PC-3 (cell line): ENCODE data around the gene PRKD2. TPM values are rescaled to one million over a fixed set of nuclear protein-coding genes. Genes with fewer than 3 reads are reported as not detected.

Experiments
- ATAC-seq: fragments of 200-7000 bp; cut with Tn5 transposase; 2 replicates; pipeline ENCODE4 v1.9.1; 2020; ENCODE audit warnings: mild to moderate bottlenecking, moderate library complexity
- BruUV-seq: library from RNA; stranded (reverse); fragments of 400-500 nt; replicated peaks from 2 replicates; lab custom pipeline; 2021; lab: Mats Ljungman, UMichigan
- CTCF ChIA-PET: fragments of 300-600 bp; sonication (Branson Sonifier 250); formaldehyde crosslinking; loops from one replicate; lab custom pipeline; 2022; ENCODE audit warnings: antibody characterized with exemption; lab: Charles Lee
- POLR2A ChIA-PET: fragments of 300-600 bp; sonication (Branson Sonifier 250); formaldehyde crosslinking; loops from one replicate; lab custom pipeline; 2022; ENCODE audit warnings: antibody characterized with exemption; ENCODE audit not compliant: unreplicated experiment; lab: Charles Lee
- DNase-seq: peaks from one replicate; pipeline ENCODE4 v3.0.0-alpha.2; 2015
- H2AFZ ChIP-seq: fragments of 300-600 bp; sonication (generic); 2 replicates; pipeline ENCODE4 v1.6.0; 2016; ENCODE audit warnings: antibody characterized with exemption, low read length
- H3F3A ChIP-seq: fragments of 300-600 bp; sonication (generic); one replicate; pipeline ENCODE4 v1.6.0; 2017; ENCODE audit warnings: antibody characterized with exemption, low read length, control low read depth, mild to moderate bottlenecking; ENCODE audit not compliant: unreplicated experiment
- H3K27ac ChIP-seq: fragments of 300-600 bp; sonication (generic); 2 replicates; pipeline ENCODE4 v1.5.1; 2016; ENCODE audit warnings: mild to moderate bottlenecking, low read length
- H3K27me3 ChIP-seq: fragments of 300-600 bp; sonication (generic); 2 replicates; pipeline ENCODE4 v1.6.1; 2016; ENCODE audit warnings: low read length, mixed read lengths
- H3K36me3 ChIP-seq: fragments of 300-600 bp; sonication (generic); 2 replicates; pipeline ENCODE4 v1.6.1; 2016; ENCODE audit warnings: low read depth, mixed run types, low read length, mixed read lengths
- H3K4me1 ChIP-seq: fragments of 300-600 bp; sonication (generic); 2 replicates; pipeline ENCODE4 v1.5.1; 2016; ENCODE audit warnings: low read length; ENCODE audit not compliant: insufficient read depth
- H3K4me2 ChIP-seq: fragments of 300-600 bp; sonication (generic); 2 replicates; pipeline ENCODE4 v1.6.0; 2016; ENCODE audit warnings: low read length
- H3K4me3 ChIP-seq: fragments of 300-600 bp; sonication (generic); 2 replicates; pipeline ENCODE4 v1.5.1; 2016; ENCODE audit warnings: mild to moderate bottlenecking, low read length, mixed read lengths
- H3K79me2 ChIP-seq: fragments of 300-600 bp; sonication (generic); 2 replicates; pipeline ENCODE4 v1.6.1; 2017; ENCODE audit warnings: low read length, mixed read lengths
- H3K9ac ChIP-seq: fragments of 300-600 bp; sonication (generic); 2 replicates; pipeline ENCODE4 v1.6.0; 2016; ENCODE audit warnings: mild to moderate bottlenecking, low read length
- H3K9me2 ChIP-seq: fragments of 300-600 bp; sonication (generic); replicated peaks from 2 replicates; pipeline ENCODE4 v1.6.1; 2016; ENCODE audit warnings: mixed run types, low read length, mixed read lengths
- H3K9me3 ChIP-seq: fragments of 300-600 bp; sonication (generic); 2 replicates; pipeline ENCODE4 v1.6.1; 2016; ENCODE audit warnings: low read length, mixed read lengths
- H4K20me1 ChIP-seq: fragments of 300-600 bp; sonication (generic); 2 replicates; pipeline ENCODE4 v1.6.1; 2016; ENCODE audit warnings: low read length, mixed read lengths
- EZH2 ChIP-seq: fragments of 300-600 bp; sonication (generic); IDR thresholded peaks from one replicate; pipeline ENCODE4 v1.6.1; 2017; ENCODE audit warnings: antibody characterized with exemption, mild to moderate bottlenecking, low read length; ENCODE audit not compliant: unreplicated experiment
- EZH2phosphoT487 ChIP-seq: fragments of 300-600 bp; sonication (generic); IDR thresholded peaks from 2 replicates; pipeline ENCODE4 v1.6.1; 2018; ENCODE audit warnings: mild to moderate bottlenecking, antibody characterized with exemption, low read length, borderline replicate concordance
- intact Hi-C: fragments of 100-400 bp; cut with micrococcal nuclease; formaldehyde crosslinking; loops from 2 replicates; pipeline ENCODE4 v1.9.0; 2023
- total RNA-seq: library from RNA; depleted of rRNA; stranded (reverse); fragments of >200 nt; gene quantifications from 2 replicates; pipeline ENCODE4 v1.2.3, GENCODE V29; 2014
- TF ChIP-seq, protein P1 (sequence below): fragments of 300-600 bp; sonication (generic); conservative IDR thresholded peaks from 2 replicates; pipeline ENCODE4 v1.5.1; 2017; ENCODE audit warnings: antibody characterized with exemption, low read depth, mild to moderate bottlenecking, low read length

The PRKD2 gene
- total RNA-seq, 1 experiment from 2014 or later, result 24.1 TPM

DNA sequence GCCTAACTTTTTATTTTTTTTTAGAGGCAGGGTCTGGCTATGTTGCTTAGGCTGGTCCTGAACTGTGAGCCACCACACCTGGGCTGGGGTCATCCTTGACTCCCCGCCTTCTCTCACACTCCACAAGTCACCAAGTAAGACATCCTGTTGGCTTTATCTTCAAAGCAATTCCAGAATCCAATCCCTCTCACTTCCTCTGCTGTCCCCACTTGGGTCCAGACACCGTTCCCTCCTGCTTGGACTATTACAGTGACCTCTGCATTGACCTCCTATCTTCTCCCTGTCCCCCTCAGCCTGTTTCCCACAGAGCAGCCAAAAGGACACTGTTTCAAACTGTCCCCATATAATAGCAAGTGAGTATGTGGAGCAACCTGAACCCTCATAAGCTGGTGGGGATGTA is 76.3 kb downstream of the PRKD2 start:
- H3K79me2 ChIP-seq, result no peaks in the 10 kb centered on the region
- H3K36me3 ChIP-seq, result no peaks in the 10 kb centered on the region
- no peaks in the 10 kb centered on the region for H3K27me3 ChIP-seq
- H3K4me3 ChIP-seq, result no peak overlapping the region
- H3F3A ChIP-seq, result no peaks in the 10 kb centered on the region
- no peak overlapping the region for H3K9ac ChIP-seq
- no peaks in the 10 kb centered on the region for H3K9me2 ChIP-seq
- no peak overlapping the region for H2AFZ ChIP-seq
- H3K9me3 ChIP-seq, result no peaks in the 10 kb centered on the region
- no peak overlapping the region for H3K4me2 ChIP-seq
- ATAC-seq (no peak), DNase-seq (no peak)
- no TSS peak for BruUV-seq
- H3K4me1 ChIP-seq, result peaks cover 9% of the 10 kb centered on the region; the same call in 1 of the 2 replicates
- ChIA-PET POLR2A (no interaction called here), CTCF (no interaction called here)
- TF ChIP-seq EZH2, result no peak
- TF ChIP-seq, protein P1, sequence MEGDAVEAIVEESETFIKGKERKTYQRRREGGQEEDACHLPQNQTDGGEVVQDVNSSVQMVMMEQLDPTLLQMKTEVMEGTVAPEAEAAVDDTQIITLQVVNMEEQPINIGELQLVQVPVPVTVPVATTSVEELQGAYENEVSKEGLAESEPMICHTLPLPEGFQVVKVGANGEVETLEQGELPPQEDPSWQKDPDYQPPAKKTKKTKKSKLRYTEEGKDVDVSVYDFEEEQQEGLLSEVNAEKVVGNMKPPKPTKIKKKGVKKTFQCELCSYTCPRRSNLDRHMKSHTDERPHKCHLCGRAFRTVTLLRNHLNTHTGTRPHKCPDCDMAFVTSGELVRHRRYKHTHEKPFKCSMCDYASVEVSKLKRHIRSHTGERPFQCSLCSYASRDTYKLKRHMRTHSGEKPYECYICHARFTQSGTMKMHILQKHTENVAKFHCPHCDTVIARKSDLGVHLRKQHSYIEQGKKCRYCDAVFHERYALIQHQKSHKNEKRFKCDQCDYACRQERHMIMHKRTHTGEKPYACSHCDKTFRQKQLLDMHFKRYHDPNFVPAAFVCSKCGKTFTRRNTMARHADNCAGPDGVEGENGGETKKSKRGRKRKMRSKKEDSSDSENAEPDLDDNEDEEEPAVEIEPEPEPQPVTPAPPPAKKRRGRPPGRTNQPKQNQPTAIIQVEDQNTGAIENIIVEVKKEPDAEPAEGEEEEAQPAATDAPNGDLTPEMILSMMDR, result no peak
- no peak for TF ChIP-seq EZH2phosphoT487
- H4K20me1 ChIP-seq, result no peaks in the 10 kb centered on the region
- no peak overlapping the region for H3K27ac ChIP-seq
- intact Hi-C loops, result no loop called here

DNA sequence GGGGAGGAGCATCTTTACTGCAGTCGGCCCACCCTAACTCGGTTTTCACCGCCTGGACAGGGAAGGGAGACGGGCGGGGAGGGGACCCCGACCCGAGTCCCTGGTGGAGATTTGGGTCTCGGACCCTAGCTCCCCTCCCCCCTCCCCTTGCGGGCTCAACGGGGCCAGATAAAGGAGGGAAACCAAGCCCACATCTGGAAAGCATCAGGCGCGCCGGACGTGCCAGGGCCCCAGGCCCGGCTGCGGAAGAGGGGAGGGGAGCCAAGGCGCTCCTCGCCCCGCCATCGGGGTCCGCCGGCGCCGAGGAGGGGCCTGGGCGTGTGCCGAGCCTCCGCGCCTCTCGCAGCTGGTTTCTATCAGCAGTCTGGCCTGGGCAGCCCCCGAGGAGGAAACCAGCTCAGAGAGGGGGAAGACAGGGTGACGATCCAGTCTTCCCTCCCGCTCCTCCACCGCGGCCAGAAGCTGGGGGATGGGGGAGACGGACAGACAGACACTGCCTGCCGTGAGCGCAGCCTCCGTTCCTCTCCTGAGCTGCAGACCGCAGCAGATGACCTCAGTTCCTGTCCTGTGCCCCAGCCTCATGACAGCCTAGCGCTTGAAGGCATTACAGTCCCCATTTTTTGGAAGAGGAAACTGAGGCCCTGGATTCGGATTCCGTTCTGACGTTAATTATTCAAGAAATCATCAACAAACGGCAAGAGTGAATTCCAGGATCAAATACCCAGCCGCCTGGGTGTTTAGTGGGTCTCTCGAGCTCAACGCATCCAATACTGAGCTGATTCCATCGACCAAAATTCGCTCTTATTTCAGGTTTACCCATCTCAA is 77.3 kb downstream of the PRKD2 start:
- Histone ChIP-seq H3K9me3 (no peaks in the 10 kb centered on the region), H3F3A (no peaks in the 10 kb centered on the region), H4K20me1 (no peaks in the 10 kb centered on the region), H3K79me2 (no peaks in the 10 kb centered on the region), H3K27me3 (no peaks in the 10 kb centered on the region), H3K9me2 (no peaks in the 10 kb centered on the region), H3K36me3 (no peaks in the 10 kb centered on the region), H3K9ac (no peak overlapping the region; the same call in 1 of the 2 replicates), H3K4me1 (peaks cover 9% of the 10 kb centered on the region; the same call in 1 of the 2 replicates), H3K4me2 (peak overlapping the region; percentile 97), H2AFZ (peak overlapping the region; percentile 96), H3K4me3 (peak overlapping the region; percentile 75), H3K27ac (no peak overlapping the region)
- ChIA-PET POLR2A (no interaction called here), CTCF (interaction anchor here (0.5 kb wide), 1 partner anchor 296 kb away, joined by 14 read pairs; no protein-coding TSS in a partner anchor)
- TF ChIP-seq EZH2phosphoT487, result no peak
- TF ChIP-seq, protein P1, result no peak
- no peak for TF ChIP-seq EZH2
- no TSS peak for BruUV-seq
- intact Hi-C loops, result no loop called here
- ATAC-seq (peak; percentile 18; the same call in 1 of the 2 replicates), DNase-seq (no peak)

DNA sequence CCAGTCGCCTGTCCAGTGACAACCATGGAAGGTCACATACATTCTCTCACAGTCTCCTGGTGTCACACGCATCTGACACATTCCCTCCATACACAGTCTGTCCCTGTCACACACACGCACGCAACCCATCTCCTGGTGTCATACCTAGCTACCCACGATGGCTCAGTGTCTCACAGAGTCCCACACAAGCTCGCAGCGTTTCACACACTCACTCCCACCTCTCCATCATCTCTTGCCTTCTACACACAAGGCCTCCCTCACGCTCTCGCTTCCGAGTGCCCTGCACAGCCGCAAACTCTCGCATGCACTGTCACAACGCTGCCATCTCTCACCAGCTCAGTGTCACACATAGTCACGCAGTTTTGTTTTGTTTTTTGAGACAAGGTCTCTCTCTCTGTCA is 79.7 kb downstream of the PRKD2 start:
- intact Hi-C loops, result no loop called here
- Histone ChIP-seq H3F3A (no peaks in the 10 kb centered on the region), H2AFZ (no peak overlapping the region), H3K9me3 (no peaks in the 10 kb centered on the region), H3K79me2 (no peaks in the 10 kb centered on the region), H3K27me3 (no peaks in the 10 kb centered on the region), H3K27ac (no peak overlapping the region), H3K36me3 (no peaks in the 10 kb centered on the region), H3K9ac (no peak overlapping the region), H3K4me1 (peaks cover 16% of the 10 kb centered on the region; the same call in 1 of the 2 replicates), H4K20me1 (no peaks in the 10 kb centered on the region), H3K4me2 (no peak overlapping the region), H3K9me2 (no peaks in the 10 kb centered on the region), H3K4me3 (no peak overlapping the region)
- BruUV-seq, result no TSS peak
- ChIA-PET CTCF (interaction anchor here (0.7 kb wide), 1 partner anchor 37 kb away, joined by 14 read pairs; no protein-coding TSS in a partner anchor), POLR2A (no interaction called here)
- TF ChIP-seq, protein P1, result no peak
- TF ChIP-seq EZH2 (no peak), EZH2phosphoT487 (no peak)
- ATAC-seq, result no peak
- no peak for DNase-seq
